HG03039 (cell line): ENCODE results near the gene SV2B.

Experiments used
- ATAC-seq: cut with Tn5 transposase; IDR thresholded peaks from one replicate; pipeline ENCODE4 v1.9.1; 2021; ENCODE audit warnings: mild to moderate bottlenecking, moderate library complexity; ENCODE audit not compliant: unreplicated experiment

Gene SV2B

DNA sequence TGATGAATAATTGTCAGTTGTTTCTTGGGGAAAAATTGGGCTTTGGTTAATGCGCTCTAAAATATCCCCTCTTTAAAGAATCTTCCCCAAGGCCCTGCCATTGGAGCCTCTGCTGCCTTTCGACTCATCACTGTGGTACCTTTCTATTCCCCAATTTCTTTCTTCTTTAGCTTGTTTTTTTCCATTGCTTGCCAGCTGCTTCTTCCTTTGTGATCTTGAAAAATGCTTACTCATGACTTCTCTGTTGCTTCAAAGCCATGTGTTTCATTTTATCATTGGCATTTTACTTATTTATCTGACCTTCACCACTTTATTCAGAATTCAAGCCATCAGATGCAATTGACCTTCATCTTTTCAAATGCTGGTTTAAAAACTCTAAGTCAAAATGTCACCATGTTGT, 84.4 kb downstream of the SV2B start:
- ATAC-seq = no peak

DNA sequence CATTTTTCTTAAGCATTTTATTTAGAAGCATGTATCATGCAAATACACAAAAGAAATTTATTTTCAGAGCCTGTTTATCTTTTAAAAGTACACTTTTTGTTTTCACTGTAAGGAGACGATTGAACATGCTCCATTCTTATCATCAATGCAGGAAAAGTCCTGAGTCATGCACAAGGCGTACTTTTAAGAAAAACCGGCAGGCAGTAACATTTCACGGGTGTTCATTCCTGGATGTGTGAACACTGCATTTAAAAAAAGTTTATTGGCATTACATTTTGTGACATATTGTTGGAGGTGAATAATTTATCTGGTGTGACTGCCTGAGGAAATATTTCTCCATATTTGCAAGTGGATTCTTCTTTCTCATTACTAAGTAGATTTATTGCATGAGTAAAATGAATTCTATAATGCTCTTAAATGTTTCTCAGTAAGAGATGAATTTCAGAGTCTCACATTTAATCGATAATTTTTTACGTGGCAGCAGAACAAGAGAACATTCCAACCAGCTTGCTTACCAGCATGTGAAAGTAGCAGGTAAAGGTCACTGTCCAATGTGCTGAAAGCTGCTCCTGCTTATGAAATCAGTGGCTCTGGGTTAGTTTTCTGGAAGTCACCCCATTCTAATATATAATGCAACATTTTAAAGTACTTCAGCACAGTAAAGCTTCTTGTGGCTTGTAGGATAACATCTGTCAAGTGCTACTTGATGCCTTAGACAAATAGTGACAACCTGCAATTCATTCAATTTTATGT, 87.0 kb downstream of the SV2B start:
- no peak for ATAC-seq

DNA sequence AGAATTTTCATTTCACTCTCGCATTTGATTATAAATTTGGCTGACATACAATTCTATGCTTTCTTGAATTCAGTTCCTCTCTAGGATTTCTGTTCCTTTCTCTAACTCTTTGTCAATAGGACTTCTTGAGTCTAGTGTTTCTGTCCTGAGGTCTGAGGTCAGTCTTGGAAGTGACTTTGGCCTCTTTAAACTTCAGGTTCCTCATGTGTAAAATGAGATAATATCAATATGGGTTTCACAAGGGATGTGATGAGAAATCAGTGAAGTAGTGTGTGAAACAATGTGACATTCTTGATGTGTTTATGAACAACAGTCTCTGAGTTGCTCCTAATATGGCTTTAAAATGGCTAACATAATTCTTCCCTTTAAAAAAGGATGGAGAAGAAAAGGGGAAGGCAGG, 92.2 kb downstream of the SV2B start:
- ATAC-seq = no peak

DNA sequence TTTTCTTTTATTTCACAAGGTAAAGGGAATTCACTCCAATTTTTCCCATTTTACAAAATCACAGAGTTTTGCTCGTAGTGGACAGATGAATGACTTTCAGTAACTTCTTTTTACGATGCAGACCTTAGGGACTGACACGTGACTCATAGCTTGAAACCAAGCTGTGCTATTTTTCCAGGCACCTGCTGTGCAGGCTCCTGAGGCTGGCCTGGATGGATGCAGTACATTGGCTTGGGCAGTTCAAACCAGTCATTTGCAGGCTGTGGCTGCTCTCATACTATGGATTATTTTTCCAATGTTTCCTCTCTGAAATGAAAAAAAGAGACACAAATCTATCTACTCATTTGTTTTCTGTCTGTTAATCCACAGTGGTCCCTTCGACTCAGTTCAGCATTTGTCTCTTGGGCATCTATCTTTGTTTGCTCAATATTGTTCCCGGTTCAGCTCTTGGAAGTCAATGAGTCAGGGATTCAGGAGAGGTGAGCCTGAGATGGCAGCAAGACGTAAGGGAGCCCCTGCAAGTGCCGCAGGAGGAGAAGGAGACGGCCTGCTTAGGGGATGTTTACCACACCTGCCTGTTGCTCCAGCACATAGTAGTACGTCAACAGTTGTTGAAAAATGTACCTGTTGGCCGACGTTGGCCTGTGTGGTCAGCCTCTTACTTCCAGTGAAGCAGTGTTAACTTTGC, 92.8 kb downstream of the SV2B start:
- no peak for ATAC-seq

DNA sequence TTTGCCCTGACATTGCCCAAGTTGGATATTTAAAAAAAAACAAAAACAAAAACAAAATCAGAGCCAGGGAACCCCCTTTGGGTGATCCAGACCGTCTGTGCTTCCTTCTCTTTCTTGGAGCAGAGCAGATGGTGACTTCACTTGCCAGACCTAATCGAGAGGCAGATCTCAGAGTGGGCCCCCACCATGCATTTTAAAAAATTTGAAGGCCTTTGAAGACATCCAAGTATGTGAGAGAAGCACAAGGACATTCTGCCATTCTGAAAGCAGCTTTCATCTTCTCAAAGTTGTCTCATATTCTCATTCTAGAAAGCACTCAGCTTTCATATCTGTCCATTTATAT, 93.3 kb downstream of the SV2B start:
- no peak for ATAC-seq

DNA sequence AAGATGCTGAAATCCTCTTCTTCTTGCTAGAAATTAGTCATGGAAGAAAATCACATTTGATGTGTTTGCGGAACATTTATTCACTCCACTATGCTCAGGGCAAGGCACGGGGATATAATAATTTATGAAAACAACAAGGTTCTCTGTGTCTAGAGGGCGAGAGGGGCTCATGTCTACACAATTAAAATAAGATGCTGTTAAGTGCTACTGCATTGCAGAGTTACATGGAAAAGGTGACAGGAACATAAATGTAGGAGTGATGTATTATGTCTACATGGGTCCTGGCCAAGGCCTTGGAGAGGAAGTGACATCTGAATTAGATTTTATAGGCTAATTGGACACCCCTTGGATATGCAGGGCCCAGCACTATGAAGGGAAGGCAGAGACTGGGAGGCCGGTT, 96.1 kb downstream of the SV2B start:
- no peak for ATAC-seq

DNA sequence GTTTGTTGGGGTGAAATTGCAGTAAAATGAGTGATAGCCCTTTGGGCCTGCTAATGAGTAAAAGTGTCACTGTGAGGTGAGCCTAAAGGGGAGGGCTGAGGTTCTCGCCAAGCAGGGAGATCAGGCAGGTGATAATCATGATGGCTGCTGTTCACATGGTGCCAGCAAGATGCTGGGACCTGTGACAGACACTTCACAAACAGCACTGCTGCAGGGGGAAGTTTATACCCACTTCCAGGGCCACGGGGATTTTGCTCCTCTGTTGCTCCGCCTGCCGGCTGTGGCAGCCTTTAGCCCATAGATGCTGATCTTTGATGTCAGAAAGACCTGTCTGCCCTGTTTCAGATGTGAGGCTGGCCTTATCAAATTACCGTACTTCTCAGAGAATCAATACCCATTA, 96.7 kb downstream of the SV2B start:
- no peak for ATAC-seq

DNA sequence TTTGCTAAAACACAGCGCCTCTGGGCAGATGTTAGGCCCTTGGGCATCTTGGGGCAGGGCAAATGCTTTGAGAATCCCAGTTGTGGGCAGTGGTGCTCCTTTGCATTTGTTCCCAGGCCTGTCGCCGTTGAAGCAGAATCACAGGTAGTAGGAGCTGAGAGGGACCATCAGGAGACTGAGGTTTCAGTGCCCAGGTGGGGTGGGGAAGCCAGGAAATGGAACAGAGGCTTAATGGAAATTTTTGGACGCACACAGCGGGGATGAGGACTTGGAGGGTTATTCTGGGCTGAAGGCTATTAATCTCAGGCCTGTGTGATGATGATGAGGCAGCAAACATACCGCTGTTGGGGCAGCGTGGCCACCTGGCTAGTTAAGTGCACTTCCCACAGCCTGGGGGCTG, 99.5 kb downstream of the SV2B start:
- ATAC-seq = no peak

DNA sequence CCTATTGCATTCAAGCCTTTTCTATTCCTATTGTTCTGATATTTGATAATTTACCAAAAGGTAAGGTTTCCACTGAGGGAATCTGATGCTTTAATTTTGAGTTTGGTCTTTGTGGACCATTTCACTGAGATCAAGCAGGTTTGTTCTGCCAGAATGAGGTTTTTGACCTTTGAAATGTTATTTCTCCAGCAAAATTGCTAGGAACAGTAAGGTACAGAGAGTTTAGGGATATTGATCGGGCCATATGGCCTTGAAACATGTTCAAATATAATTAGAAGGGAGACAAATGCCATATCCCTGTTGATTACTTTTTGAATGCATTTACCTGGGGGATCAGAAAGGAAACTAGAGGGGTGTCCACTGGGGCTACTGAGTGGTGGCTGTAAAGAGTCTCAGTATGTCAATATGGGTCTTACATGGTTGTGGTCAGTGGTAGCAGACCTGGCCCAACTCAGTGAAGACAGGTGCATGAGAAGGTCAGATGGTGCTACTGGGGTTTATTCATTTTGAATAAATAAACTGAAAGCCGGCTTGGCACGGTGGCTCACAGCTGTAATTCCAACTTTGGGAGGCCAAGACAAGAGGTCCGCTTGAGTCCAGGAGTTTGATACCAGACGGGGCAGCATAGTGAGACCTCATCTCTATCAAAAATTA, 100.2 kb downstream of the SV2B start:
- ATAC-seq = no peak

DNA sequence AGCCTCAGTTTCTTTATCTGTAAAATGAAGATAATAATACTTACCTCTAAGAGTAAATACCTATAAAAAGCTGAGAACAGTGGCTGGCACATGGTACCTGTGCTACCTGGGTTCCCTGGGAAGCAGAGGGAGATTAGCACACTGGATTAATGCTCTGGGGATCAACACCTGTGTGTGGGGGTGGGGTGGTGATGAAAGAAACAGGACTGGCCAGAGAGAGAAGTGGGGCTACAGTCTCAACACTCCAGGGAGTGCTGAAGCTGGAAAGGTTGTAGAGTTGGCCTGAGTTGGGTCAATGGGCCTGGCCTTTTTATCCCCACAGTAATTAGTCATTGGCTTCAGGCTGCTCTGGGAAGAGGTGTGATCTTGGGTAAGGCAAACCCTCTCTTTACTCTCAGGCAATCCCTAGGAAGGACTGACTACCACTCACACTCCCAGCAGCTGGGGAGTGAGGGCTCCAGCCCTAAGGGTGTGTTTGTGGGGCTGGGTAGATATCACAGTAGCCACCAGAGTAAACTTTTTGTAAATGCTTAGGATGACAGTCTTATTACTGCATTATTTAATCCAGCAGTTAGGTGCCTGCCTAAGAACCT, 102.5 kb downstream of the SV2B start:
- ATAC-seq = no peak

DNA sequence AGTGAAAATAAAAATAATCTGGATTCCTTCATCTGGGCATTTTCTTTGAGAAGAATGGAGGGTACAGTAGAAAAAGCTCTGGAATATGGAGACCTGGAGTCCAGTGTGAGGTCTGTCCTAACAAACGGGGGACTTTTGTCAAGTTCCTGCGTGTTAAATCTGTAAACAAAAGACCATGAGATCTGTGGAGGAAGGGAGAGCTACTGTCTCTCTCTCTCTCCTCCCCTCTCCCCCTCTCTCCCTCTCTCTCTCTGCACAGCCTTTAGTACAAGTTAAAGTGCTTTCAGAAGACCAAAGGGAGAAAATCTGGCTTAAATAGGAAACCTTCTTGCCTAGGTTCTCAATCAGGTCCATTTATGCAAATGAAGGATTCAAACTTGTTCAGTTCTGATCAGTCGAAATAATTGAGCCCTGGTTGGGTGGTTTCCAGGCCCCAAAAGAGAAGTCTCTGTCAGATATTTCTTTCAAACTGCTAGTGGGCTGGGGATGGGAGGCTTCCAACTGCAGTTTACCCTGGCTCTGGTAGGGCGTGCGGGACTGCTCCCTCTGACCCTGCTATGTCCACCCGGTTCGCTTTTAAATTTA, 103.7 kb downstream of the SV2B start:
- no peak for ATAC-seq

DNA sequence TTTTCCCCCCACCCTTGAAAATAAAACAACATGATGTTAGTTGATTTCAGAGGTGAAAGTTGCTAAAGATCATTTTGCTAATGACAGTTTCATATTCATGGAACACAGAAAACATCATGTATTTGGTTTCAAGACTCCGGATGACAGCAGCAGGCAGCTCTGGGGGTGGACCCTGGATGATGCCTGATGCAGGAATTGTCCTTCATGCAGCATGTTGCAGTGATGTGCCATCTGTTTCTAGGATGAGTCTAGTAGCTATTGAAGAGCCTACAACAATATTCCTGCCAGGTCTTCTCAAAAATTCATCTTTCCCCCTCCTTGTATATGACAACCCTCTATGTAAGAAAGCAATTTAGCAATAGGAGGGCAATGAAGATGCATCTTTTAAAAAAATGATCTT, 108.3 kb downstream of the SV2B start:
- ATAC-seq = no peak

DNA sequence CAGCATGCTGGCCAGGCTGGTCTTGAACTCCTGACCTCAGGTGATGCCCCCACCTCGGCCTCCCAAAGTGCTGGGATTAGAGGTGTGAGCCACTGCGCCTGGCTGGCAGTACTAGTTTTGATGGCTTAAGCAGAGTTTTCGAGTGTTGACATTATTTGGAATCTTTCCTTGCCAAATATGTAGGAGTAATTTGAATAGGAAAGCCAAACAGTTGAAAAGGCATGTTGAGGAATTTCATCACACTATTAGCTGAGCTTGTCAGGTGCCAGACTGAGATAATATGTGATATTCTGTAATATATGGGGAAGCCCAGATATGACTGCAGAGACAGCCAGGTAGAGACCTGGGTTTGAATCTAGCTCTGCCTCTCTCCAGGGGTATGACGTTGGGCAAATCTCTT, 109.3 kb downstream of the SV2B start:
- no peak for ATAC-seq

DNA sequence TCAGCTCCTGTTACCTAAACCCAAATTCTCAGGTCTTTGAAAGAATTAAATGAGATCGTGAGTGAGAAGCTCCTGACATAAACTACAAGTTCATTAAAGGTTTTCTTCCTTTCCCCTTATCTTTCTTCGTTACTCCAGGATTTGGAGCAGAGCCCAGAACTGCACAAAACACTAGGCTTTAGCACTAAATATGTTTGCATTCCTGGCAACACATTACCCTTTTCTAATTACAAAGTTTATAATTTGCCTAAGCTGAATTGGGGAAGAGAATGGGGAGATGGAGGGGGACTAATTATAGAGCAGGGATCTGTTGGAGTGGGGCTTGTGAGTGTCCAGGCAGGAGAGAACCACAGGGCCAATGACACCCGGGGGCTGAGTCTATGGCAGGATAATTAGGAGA, 109.7 kb downstream of the SV2B start:
- ATAC-seq = no peak

DNA sequence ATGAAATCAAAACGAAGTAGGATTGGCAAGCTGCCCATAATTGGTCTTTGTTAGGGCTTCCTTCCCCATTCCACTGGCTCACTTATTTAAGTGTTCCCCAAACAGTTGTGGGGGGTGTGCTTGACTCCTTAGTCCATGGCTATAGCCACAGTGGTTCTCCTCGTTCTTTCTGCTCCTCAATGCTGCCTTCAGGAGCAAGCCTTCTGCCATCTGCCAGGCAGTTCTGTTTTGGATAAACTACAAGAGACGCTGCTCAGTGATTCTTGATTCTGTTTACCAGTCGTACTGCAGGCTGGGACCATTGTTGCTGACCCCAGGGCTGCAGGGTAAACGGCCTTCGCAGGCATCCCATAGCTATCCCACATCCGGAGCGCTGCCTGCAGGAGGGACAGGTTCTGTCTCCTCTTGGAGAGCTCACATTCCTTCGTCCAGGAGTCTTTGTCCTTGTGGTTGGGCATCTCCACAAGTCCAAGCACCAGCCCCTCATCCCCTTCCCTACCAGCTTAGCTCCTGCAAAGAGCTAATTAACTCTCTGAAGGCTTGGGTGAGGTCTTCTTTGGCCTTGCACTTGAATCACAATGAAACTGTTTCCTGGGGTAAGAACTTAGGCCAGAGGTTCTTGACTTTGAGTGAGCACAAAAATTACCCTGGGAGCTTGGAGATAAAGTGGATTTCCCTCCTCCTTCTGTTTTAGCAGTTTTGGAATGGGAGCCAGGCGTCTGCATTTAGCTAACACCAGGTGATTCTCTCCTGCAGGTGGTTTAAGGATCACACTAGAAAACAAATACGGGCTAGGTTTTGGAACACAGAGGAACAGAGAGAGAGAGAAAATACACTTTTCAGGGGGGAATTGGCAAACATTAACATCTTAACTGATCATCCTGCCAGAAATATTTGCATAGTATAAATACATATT, 114.9 kb downstream of the SV2B start:
- no peak for ATAC-seq

DNA sequence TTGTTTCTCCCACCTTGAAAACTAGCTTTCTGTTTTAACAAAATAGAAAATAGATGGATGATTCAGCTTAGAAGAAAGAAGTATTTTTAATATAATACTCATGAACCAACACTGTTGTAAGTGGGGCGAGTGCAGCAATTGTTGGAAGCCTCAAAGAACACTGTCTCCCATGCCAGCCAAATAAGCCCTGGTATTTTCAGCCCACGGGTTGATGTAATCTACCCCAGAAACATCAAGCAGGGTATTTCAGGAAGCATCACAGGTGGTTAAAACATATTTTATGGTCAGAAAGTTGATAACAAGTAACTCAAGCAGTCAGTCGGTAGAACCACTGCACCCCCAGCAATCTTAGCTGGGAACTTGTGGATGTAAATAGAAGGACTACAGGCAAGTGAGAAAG, 115.9 kb downstream of the SV2B start:
- no peak for ATAC-seq

DNA sequence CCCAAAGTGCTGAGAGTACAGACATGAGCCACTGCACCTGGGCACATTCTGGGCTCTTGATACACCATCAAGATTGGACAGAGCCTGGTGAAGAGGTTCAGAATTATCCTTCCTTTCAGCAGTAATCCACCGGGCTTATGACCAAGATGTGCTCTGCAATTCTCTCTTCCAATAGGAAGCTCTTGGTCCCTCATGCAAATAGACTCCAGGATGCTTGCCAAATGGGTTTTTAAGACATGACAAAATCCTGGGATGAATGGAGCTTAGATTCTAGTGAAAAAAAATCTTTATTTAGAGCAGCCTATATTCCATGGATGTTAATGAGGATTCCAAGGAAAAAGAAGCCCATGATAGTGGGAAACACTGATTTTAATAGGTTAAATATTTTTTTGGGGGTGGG, 119.1 kb downstream of the SV2B start:
- no peak for ATAC-seq

DNA sequence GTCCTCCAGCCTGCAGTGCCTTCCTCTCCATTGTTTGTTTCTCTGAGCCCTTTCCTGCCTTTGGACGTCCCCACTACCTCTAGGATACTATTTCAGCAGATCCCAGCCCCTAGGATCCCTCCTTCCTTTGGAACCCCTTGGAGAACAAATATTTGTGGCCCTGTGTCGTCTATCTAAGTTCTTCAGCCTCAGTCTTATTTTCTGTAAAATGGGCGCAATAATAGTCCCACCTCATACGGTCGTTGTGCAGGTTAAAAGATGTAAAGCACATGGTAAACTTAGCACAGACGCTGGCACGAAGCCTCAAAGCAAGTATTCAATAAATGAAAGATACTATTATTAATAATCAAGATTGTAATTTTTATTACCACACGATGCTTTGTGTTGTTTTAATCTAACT, 122.0 kb downstream of the SV2B start:
- no peak for ATAC-seq

DNA sequence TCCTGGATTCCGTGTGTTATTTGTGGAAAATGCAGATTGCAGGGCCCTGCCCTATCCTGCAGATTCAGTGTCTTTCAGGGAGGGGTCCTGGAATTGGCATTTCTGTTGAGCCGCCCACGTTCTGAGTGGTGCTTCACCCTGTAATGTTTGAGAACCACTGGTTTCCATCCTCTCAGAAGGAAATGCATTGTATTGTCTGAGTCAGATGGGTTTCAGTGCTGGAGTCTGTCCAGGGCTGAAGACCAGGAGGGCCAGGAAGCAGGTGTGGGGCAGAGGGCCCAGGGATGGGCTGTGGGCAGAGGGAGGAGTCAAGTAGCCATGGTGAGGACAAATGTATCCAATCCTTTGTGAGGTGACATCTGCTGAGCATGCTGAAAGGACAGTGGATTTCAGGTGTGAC, 123.8 kb downstream of the SV2B start:
- ATAC-seq = no peak

DNA sequence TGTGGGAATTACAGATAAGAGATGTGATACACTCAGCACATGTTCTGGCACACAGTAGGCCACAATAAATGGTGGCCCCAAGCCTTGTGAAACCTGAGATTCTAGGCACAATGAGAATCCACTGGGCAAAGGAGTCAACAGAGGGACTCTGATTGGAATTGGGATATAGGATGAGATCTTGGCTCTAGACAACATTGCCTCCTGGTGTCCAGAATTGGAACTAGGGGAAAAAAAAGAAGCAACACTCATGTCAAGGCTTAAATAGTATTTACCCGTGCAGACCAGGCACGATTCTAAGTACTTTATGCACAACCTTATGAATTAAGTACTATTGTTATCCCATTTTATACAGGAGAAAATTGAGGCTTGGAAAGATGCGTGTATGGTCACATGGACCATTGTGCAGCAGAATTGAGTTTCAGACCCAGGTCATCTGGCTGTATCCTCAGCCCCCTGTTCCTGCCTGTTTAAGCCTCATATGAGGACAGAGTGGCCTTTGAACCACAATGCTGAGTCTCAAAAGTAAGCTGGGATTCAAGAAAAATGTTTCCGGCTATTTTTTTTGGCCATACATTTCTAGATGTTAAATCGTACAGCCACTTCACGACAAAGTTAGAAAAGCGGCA, 124.8 kb downstream of the SV2B start:
- no peak for ATAC-seq
